GM10266 (cell line): ENCODE data around the gene NEDD4.
"Not testable (repeated sequence)": the region's sequence is repeated elsewhere in the genome, so short reads cannot be mapped to it uniquely, and the experiment has no call there.

Source experiments
- DNase-seq: peaks from one replicate; pipeline ENCODE4 v3.0.0; 2012; ENCODE audit errors: extremely low spot score
- TF ChIP-seq, protein P1 (sequence below): IDR thresholded peaks from 2 replicates; pipeline ENCODE4 v1.5.1; 2012; ENCODE audit warnings: mild to moderate bottlenecking, low read depth; ENCODE audit not compliant: control insufficient read depth, insufficient read depth; ENCODE audit errors: missing control alignments

The NEDD4 gene

DNA sequence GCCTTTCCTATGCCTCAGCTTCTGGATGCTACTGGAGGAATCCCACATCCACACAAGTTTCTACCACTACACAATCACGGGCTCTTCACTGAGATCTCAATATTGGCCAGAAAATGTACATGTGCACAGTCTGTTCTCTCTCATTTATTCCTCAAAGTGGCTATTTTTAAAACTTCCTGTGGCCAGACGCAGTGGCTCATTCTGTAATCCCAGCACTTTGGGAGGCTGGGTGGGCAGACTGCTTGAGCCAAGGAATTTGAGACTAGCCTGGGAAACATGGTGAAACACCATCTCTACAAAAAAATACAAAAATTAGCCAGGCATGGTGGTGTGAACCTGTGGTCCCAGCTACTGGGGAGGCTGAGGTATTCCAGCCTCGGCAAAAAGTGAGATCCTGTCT is 159.1 kb downstream of the NEDD4 start:
- DNase-seq: no peak
- TF ChIP-seq, protein P1, sequence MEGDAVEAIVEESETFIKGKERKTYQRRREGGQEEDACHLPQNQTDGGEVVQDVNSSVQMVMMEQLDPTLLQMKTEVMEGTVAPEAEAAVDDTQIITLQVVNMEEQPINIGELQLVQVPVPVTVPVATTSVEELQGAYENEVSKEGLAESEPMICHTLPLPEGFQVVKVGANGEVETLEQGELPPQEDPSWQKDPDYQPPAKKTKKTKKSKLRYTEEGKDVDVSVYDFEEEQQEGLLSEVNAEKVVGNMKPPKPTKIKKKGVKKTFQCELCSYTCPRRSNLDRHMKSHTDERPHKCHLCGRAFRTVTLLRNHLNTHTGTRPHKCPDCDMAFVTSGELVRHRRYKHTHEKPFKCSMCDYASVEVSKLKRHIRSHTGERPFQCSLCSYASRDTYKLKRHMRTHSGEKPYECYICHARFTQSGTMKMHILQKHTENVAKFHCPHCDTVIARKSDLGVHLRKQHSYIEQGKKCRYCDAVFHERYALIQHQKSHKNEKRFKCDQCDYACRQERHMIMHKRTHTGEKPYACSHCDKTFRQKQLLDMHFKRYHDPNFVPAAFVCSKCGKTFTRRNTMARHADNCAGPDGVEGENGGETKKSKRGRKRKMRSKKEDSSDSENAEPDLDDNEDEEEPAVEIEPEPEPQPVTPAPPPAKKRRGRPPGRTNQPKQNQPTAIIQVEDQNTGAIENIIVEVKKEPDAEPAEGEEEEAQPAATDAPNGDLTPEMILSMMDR: no peak

DNA sequence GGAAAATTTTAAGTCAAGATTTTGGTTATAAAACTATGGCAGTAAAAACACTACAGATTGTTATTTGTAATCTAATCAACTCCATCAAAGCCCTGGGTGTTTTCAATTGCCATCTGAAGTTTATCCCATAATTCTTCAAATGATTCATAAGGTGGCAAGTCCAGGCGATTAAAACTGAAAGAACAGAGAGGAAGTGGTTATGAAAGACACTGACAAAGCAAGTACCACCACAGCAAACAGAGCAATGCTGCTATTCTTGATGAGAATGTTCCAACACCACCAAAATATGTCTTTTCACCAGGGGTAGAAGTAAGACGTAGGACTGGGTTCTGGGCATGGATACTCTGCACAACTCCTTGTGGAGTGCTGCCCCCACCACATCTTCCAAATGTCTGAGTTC is 163.6 kb downstream of the NEDD4 start:
- DNase-seq: no peak

DNA sequence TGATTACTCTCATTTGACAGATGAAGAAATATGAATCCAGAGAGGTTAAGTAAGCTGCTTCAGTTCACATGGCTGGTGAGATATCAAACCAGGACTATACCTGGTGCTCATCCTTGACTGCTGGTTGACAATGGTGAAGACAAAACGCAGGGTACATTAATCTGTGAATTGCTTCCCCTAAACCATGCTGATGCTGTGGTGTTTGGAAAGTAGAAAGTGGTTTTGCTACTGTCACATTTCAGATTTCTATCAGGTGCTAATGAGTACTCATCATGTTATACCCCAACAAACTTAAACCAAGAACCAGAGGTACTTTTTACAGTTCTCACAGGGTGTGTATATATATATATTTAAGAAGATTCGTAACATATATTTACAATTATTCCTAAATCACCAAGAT is 165.5 kb downstream of the NEDD4 start:
- TF ChIP-seq, protein P1: no peak
- no peak for DNase-seq

More for the DNA sequence above, 163.6 kb downstream of the NEDD4 start:
- TF ChIP-seq, protein P1: no peak

DNA sequence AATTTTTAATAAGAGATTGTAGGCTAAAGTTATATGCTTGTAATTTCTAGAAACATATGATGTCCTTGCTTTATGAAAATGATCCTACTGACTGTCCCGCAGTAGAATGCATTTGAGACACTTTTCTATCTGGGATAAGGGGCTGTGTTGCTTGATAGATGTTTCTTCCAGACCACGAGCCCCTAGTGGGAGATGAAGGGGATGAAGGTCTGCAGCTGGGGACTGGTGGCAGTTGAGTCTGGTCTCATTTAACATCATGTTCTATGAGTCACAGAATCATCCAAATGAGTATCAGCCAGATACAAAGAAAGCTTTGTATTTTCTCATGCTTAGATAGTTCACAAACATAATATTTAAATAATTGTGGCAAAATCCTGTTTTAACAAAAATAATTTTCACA is 166.2 kb downstream of the NEDD4 start:
- no peak for DNase-seq
- TF ChIP-seq, protein P1: no peak

DNA sequence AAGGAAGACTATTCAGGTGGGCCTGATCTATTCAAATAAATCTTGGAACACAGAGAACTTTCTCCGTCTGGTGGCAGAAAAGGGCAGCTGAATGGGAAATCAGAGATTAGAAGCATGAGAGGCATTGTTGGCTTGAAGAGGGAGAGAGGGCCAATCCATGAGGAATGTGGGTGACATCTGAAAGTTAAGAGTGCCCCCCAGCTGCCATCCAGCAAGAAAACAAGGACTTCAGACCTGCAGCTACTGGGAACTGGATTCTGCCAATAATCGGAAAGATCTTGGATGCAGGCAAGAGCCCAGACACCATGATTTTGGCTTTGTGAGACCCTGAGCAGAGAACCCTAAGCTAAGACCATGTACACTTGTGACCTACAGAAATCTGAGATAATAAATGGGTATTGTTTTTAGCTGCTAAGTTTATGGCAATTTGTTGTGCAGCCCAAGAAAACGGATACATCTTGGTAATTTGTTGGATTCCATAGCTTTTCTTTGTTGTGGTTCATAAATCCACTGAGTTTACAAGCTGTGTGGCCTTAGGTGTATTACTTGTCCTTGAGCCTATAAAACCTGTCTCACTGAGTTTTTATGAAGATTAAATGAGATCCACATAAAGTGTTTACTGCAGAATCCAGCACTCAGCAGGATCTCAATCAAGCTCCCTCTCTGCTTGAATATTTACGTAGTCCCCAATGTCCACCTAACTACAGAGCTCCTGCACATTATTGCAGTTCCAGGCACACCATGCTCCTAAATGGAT is 168.4 kb downstream of the NEDD4 start:
- TF ChIP-seq, protein P1: no peak
- no peak for DNase-seq

DNA sequence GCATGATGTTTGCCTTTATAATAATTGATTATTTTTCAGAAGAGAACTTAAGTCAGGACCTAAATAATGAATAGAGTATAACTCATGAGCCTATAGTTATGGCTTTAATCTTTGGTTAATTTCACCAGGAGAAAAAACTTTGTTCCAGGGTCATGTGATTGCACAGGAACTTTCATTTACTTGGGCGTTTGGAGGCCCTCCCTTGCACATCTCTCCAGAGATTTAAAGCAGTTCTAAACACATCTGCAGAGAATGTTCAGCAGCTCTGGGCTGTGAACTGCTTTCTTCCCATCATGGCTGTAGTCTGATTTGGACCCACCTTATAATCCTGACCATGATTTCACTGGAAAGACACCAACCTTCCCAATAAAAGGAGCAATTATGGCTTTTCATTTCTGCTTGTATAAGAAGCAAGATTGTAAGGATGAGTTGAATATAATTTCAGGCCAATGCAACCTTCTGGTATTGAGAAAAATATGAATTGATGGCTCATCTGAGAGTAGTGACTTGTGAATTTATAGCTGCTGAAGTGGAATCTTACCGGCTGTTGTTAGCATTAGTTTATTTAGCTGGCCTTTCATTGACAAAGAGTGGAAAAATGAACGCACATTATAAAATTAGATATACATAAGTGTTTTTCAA is 169.6 kb downstream of the NEDD4 start:
- DNase-seq: no peak
- TF ChIP-seq, protein P1: no peak

DNA sequence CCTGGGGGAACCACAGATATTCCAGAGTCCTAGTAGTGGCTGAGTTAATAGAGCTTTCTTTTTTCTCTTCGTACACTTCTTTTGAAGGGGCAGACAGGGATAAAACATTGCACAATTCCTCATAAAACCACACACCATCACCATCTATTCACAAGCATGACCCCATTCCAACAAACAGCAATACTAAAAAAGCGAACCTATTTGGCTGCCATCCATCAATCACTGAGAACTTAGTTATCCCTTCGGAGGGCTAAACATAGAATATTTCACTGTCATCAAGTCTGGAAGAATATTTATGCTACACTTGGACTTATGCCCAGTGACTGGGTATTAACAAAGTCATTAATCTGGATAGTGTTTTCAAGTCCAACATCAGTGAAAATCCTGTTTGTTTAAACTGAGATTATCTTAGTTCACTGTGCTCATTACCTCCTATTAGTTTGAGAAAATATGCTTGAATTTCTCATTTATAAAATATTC is 170.2 kb downstream of the NEDD4 start:
- no peak for DNase-seq
- TF ChIP-seq, protein P1: no peak

DNA sequence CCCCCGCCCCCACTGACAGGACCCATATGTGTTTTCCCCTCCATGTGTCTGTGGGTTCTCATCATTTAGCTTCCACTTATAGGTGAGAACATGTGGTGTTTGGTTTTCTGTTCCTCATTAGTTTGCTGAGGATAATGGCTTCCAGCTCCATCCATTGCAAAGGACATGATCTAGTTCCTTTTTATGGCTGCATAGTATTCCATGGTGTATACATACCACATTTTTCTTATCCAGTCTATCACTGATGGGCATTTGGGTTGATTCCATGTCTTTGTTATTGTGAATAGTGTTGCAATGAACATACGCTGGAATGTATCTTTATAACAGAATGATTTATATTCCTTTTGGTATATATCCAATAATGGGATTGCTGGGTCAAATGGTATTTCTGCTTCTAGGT is 171.7 kb downstream of the NEDD4 start:
- DNase-seq: not testable (repeated sequence)
